HEK293 (cell line): ENCODE data around the gene ZNF830.

ENCODE experiments used
- BCL11A ChIP-seq: fragments of 450-650 bp; formaldehyde crosslinking; IDR thresholded peaks from 2 replicates; pipeline ENCODE4 v1.5.1; 2016; ENCODE audit warnings: low read depth, missing biosample characterization, missing genetic modification characterization
- CTCF ChIP-seq: fragments of 450-650 bp; formaldehyde crosslinking; IDR thresholded peaks from 2 replicates; pipeline ENCODE4 v1.5.1; 2016; ENCODE audit warnings: missing biosample characterization, missing genetic modification characterization
- MYNN ChIP-seq: fragments of 450-650 bp; formaldehyde crosslinking; IDR thresholded peaks from 2 replicates; pipeline ENCODE4 v1.5.1; 2016; ENCODE audit warnings: missing biosample characterization, missing genetic modification characterization, borderline replicate concordance
- PRDM10 ChIP-seq: fragments of 450-650 bp; formaldehyde crosslinking; IDR thresholded peaks from 2 replicates; pipeline ENCODE4 v1.5.1; 2016; ENCODE audit warnings: missing biosample characterization, missing genetic modification characterization
- REST ChIP-seq: fragments of 450-650 bp; formaldehyde crosslinking; IDR thresholded peaks from 2 replicates; pipeline ENCODE4 v1.5.1; 2016; ENCODE audit warnings: missing biosample characterization, missing genetic modification characterization
- SP2 ChIP-seq: fragments of 450-650 bp; formaldehyde crosslinking; IDR thresholded peaks from 2 replicates; pipeline ENCODE4 v1.5.1; 2016; ENCODE audit warnings: missing biosample characterization, missing genetic modification characterization
- ZBTB21 ChIP-seq: fragments of 450-650 bp; formaldehyde crosslinking; IDR thresholded peaks from 2 replicates; pipeline ENCODE4 v1.5.1; 2017; ENCODE audit warnings: missing biosample characterization, missing genetic modification characterization
- ZNF274 ChIP-seq, 2 experiments: fragments of 200-500 bp in 1 of 2; fragments of 450-650 bp in 1 of 2; sonication (Bioruptor generic) in 1 of 2; formaldehyde crosslinking in 1 of 2; IDR thresholded peaks; 2 replicates each; pipeline versions ENCODE4 v1.5.1 to v1.6.1; 2014 to 2016; ENCODE audit warnings: borderline replicate concordance in 1 of 2, inconsistent platforms in 1 of 2, low read length in 1 of 2, missing biosample characterization in 1 of 2, missing genetic modification characterization in 1 of 2
- ZNF398 ChIP-seq: fragments of 450-650 bp; formaldehyde crosslinking; IDR thresholded peaks from 2 replicates; pipeline ENCODE4 v1.5.1; 2017; ENCODE audit warnings: missing biosample characterization, missing genetic modification characterization
- ZNF529 ChIP-seq: fragments of 450-650 bp; formaldehyde crosslinking; IDR thresholded peaks from 2 replicates; pipeline ENCODE4 v1.5.1; 2017; ENCODE audit warnings: missing genetic modification characterization, missing biosample characterization; ENCODE audit not compliant: insufficient replicate concordance
- ZNF621 ChIP-seq: fragments of 450-650 bp; formaldehyde crosslinking; IDR thresholded peaks from 2 replicates; pipeline ENCODE4 v1.5.1; 2017; ENCODE audit warnings: missing biosample characterization, missing genetic modification characterization
- ZNF747 ChIP-seq: fragments of 450-650 bp; formaldehyde crosslinking; IDR thresholded peaks from 2 replicates; pipeline ENCODE4 v1.5.1; 2016; ENCODE audit warnings: missing biosample characterization, missing genetic modification characterization
- ZNF776 ChIP-seq: fragments of 450-650 bp; formaldehyde crosslinking; IDR thresholded peaks from 2 replicates; pipeline ENCODE4 v1.5.0; 2017; ENCODE audit warnings: missing biosample characterization, missing genetic modification characterization, borderline replicate concordance
- ZNF843 ChIP-seq: fragments of 450-650 bp; formaldehyde crosslinking; IDR thresholded peaks from 2 replicates; pipeline ENCODE4 v1.5.1; 2016; ENCODE audit warnings: missing biosample characterization, missing genetic modification characterization

- no peak for TF ChIP-seq MYNN (tag by site-specific recombination)
- TF ChIP-seq PRDM10, result peak; percentile 71
- no peak for TF ChIP-seq ZNF843
- TF ChIP-seq ZNF747 (tag by site-specific recombination), result no peak
- TF ChIP-seq ZNF621, result no peak
- no peak for TF ChIP-seq CTCF (tag by site-specific recombination)
- TF ChIP-seq BCL11A (tag by site-specific recombination), result no peak
- no peak for TF ChIP-seq SP2
- no peak for TF ChIP-seq REST (tag by site-specific recombination)
- TF ChIP-seq ZBTB21 (tag by site-specific recombination), result no peak
- no peak for TF ChIP-seq ZNF529
- TF ChIP-seq ZNF776 (tag by site-specific recombination), result no peak
- no peak for TF ChIP-seq ZNF274 (IDR thresholded peaks at IDR 0.05; ENCODE audit: low read length)
- no peak for TF ChIP-seq ZNF274 (tag by site-specific recombination; IDR thresholded peaks at IDR 0.05; ENCODE audit: borderline replicate concordance)
- TF ChIP-seq ZNF398, result no peak
These were observed 50.4 kb downstream of the ZNF830 start for GRCh38 chr17:35011671-35012216.
